ENCODE data around the gene TNFRSF25.

TNFRSF25 gene

DNA sequence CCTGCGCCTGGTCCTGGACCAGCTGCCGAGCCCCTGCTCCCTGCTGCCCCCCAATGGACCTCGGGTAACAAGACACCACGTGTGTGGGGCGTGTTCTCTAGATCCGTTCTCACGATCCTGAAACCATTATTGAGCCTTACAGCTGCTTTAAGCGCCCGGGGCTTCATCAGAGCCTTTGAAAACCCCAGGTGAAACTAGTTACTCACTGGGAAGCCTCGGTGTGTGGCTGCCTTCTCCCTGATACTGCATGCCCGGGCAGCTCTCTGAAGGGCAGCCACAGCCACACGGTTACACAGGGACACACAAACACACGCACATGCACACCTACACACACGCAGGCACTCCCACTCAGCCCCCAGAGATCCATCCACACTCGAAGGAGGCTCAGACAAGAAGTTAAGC, 51.5 kb downstream of the TNFRSF25 start:
- no peak for DNase-seq

DNA sequence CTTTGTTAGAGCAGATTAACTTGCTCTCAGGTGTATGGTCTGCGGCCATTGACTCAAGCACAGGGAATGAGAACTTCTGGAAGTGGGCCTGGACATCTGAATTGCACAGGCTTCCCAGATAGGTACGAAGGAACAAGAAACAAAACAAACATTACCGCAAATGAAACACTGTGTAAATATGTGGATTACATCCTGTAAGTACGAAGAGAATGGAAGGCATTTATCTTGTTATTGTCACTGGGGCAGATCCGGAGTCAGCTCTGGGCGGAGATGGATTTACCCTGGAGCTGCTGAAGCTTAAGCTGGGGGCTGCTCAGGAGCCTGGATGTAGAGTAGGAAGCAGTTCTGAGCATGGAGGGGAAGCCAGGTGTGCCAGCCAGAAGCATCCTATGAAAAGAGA, 53.1 kb downstream of the TNFRSF25 start:
- DNase-seq = no peak
